Right ventricle myocardium inferior (tissue), 1 donor: ENCODE results near the gene ATF5. TPM values are rescaled to one million over a fixed set of nuclear protein-coding genes. Genes with fewer than 3 reads are reported as not detected.

Experiments
- ATAC-seq: fragments of 200-7000 bp; cut with Tn5 transposase; one replicate; pipeline ENCODE4 v1.9.1; 2020; ENCODE audit warnings: mild to moderate bottlenecking, moderate library complexity
- DNase-seq: peaks from one replicate; pipeline ENCODE4 v3.0.0; 2021; ENCODE audit errors: missing footprints
- intact Hi-C: fragments of 100-400 bp; cut with DNase I; formaldehyde crosslinking; loops from one replicate; pipeline ENCODE4 v1.11.0; 2022
- total RNA-seq: library from RNA; stranded (reverse); fragmentation: NEBNext Ultra II Directional; extraction: Animal tissue kit (Norgen Biotek cat#: 25700); gene quantifications from one replicate; pipeline ENCODE4 v1.2.1, GENCODE V29; 2021
- donor health status: DM: no; HTN: yes; CAD: no; lungs with severe emphysema.

Gene ATF5
- total RNA-seq, 1 donor from 2014 or later, result 10.4 TPM

DNA sequence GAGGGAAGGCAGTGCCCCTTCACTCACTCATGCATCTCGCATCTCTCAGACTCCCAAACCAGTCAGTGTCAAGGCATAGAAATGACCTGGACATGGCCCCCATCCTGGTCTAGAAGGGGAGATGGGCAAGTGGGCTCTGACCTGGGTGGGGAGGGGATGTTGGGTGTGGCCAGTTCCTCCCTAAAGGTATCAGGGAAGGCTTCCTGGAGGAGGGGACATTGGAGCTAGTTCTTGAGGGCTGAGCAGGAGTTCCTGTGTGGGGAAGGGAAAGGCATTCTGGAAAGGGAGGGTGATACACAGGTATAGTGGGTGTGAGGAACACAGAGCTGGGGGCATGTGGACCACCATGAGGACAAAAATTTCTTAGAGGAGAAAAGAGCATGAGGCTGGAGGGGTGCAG, 36.3 kb upstream of the ATF5 start:
- intact Hi-C loops, result no loop called here
- DNase-seq (no peak), ATAC-seq (no peak)

DNA sequence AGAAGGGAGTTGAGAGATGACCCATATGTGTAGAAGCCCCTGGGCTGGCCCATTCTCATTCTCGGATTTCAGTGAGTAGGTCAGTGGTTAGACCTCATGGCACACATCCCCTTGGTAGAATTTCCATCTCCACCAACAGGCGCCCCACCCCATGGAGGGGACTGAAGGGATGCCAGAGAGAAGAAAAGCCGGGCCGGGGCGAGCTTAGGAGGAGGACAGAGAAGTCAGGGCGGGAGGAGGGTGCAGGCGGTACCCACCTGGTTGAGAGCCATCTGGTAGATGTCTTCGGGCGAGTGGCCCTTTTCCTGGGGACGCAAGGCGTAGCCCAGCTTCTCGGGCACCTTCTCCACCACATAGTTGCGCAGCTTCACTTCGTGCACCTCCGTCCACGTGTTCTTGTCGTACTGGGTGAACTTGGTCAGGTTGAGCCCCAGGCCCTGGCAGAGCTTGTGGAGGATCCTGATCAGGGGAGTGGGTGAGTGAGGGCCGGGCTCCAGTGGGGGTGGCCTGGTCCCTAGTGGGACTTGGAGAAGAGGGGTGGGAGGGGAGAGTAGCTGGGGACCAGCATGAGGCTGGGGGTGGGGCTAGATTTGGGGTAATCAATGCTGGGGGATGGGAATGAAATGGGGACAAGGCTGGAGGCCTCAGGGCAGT, 34.9 kb upstream of the ATF5 start:
- no peak for DNase-seq
- ATAC-seq, result no peak
- intact Hi-C loops, result no loop called here

DNA sequence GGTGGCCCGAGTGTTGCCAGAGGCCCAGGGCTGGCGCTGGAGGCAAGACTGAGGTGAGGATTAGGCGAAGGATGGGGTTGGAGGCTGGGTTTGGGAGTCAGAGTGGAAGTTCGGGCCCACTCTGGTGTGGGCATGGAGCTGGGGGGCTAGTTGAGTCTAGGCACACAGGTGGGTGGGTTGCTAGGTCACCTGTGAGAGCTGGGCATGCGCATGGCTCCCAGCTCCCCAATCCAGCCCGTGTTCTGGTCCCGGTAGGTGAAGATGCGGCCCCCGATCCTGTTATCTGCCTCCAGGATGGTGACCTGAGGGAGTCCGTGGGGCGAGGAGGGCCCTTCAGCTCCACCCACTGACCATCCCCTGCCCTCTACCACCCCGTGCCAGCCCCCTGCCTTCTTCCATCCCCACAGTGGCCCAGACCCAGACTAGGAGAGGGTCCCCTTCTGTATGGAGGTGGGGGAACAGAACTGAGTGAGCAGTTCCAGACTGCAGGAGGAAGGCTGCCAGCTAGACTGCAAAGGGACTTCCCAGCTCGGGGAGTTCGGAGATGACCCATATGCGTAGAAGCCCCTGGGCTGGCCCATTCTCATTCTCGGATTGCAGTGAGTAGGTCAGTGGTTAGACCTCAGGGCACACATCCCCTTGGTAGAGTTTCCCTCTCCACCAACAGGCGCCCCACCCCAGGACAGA, 34.0 kb upstream of the ATF5 start:
- intact Hi-C loops, result no loop called here
- DNase-seq (no peak), ATAC-seq (no peak)

DNA sequence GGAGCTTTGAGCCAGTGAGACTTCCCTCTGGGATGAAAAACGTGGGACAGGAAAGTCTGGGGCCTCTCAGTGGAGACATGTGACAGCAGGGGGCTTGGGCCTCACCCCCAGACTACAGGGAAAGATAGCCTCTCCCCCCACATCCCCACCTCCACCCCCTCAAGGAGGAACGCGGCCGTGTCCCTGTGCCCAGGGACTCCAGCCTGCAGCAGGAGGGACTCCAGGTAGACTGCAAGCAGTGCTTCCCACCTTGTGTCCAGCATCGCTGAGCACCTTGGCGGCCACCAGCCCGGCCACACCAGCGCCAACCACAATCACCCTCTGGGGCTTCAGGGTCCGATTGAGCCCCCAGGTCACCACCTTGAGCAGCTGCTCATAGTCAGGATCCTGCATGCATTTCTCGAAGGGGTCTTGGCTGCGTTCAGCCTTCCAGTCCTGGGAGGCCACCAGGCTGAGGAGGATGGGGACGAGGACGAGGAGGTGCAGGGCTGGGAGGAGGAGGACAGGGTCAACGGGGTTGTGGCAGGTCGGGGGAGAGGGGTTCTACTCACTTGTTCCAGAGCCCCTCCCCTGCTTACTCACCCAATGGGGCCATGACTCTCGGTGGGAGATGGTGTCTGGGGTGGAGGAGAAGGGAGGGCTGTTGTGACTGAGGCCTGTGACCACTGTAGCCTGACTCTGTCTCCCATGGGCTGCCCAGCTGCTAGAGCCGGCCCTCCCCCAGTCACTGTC, 33.3 kb upstream of the ATF5 start:
- intact Hi-C loops, result no loop called here
- no peak for DNase-seq
- ATAC-seq, result no peak

DNA sequence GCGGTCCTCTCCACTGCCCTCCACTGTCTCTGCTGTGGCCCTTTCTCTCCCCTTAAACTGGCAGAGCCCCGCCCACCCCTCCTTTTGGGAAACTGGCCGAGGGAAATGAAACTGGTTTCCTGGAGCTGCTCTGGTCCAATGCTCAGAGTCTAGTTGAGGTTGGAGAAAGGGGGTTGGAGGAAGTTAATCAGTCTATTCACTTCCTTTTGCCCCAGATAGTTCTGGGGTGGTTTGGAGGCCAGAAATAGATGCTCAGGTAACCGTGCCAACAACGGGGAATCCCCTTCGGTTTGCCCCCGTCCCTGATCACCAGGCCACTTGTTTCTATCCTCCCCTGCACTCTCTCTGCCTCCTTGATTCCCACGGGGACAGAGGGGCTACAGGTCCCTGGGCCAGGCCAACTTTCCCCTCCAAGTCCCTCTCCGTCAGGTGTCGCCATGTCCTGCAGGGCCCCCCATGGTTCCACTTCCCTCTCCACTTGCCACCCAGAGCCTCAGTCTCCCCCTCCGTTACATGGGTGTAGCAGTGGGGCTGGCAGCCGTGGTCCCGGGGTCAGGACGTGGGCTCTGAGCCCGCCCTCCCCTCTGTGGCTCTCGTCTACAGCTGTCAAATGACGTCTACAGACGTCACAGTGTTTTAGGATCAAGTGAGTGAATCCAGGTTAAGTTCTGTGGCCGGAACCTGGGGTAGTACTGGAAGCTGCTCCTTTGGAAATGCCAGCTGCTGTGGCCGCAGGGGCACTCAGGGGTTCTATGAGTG, 32.0 kb upstream of the ATF5 start, which contains the start of gene IL4I1:
TSS of gene IL4I1 (minus strand) at position 25 of the 759 bp plus-strand sequence. CDS start 727 bp downstream, outside the sequence.
- DNase-seq (no peak), ATAC-seq (no peak)
- intact Hi-C loops, result no loop called here

DNA sequence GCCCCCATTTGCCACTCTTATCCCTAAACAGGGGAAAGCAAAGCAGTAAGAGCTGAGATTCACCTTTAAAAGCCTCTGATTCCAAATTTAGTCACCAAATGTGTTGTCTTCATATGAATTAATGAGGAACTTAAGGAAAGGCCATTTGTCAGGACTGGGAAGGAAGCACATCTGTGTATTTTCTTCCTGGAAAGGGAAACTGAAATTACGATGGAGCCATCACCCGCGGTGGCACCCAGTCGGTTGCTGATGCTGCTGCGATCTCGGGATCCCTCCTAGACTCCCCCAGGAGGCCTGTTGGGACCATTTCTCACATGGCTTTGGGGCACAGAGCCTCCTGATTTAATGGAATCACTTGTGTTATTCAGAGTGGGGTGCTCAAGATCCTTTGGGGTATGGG, 24.9 kb upstream of the ATF5 start:
- intact Hi-C loops, result no loop called here
- DNase-seq (no peak), ATAC-seq (no peak)

DNA sequence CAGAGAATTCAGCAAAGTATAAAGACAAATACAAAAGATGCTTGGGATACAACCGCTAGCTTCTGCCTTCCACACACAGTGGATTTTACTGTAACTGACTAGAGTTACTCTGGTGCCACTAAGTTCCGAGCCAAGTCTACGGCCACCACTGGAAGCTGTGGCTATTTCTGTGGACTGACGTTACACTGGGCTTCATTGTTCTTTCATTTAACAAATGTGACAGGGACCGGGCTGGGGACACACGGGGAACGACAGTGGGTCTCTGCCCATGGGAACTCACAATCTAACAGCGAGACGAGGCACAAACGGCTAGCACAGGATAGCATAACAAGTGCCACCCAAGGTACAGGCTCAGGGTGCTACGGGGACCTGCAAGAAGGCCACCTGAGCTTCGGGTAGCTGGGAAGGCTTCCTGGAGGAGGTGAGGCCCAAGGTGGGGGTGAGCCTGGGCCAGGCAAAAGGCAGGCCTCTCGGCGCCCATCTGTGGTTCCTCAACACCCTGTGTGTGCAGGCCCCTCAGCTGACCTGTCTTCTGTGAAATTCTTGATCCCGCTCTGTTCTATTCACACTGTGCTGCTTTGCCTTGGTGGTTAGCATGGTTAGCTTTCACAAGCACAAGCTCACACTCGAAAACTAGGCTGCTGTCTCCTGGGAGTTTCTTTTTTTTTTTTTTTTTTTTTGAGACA, 22.0 kb upstream of the ATF5 start:
- no peak for ATAC-seq
- peak; percentile 45 for DNase-seq

DNA sequence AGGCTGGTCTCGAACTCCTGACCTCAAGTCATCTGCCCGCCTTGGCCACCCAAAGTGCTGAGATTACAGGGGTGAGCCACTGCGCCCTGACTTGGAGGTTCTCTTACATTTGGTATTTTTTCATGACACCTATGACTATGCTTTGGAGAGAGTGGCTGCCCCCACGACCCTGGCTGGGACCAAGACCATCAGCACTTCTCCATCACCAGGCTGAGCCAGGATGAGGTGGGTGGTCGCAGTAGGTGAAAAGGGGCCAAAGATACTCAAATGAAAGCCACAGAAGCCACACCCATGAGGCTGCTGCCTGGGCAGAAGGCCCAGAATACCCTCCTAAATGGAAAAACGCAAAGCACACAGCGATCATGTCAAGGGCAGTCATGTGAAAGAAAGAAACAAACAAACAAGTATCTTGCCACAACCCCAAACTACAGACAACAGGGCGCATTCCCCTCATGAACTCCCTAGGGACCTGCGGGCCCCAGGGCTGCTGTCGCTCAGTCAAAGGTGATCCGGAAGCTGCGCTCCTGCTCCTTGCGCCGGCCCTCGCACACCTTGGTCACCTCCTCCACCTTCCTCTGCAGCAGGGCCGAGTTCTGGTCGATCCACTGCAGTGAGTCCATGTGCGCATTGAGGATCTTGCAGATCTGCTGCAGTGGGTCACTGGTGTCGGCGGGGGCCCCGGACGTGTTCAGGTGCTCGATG, 21.1 kb upstream of the ATF5 start:
- no peak for ATAC-seq
- intact Hi-C loops, result no loop called here
- peak; percentile 48 for DNase-seq

More for the DNA sequence above, 22.0 kb upstream of the ATF5 start:
- intact Hi-C loops, result no loop called here

DNA sequence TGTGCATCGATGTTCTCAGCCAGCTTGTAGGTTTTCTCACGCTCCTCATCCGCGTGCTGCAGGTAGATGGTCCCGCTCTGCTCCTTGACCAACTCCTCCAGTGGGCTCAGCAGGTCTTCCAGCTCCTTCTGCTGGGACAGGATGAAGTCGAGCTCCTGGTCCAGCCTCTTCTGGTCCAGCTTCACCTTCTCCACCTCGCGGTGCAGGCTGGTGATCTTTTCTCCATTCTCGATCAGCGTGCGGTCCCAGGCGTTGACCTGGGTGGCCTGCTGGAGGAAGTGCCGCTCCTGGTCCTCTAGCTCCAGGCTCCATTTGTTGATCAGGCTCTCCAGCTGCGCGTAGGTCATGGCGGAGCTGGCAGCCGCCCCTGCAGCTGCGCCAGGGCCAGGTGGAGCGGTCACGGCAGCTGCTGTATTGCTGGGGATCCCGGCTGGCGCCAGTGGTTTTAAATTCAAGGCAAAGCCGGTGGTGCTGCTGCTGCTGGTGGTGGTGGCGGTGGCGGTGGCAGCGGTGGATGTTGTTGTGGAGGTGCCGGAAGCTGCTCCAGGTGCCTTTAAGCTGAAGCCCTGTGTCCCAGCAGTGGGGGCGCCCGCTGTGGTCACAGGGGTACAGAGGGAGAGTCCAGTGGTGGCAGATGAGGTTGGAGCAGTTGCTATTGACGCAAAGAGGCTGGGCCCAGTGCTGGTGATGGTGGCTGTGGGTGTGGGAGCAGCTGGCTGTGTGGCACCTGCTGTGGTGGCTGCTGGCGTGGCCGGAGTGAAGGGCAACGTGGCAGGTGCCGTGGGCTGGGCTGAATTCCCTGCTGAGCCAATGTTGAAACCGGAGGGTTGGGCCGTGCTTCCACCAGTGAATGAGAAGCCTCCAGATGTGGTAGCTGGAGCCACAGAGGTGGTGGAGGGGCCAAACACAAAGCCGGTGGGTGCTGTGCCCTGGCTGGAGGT, 20.3 kb upstream of the ATF5 start:
- ATAC-seq, result no peak
- intact Hi-C loops, result no loop called here
- DNase-seq, result peak; percentile 45

DNA sequence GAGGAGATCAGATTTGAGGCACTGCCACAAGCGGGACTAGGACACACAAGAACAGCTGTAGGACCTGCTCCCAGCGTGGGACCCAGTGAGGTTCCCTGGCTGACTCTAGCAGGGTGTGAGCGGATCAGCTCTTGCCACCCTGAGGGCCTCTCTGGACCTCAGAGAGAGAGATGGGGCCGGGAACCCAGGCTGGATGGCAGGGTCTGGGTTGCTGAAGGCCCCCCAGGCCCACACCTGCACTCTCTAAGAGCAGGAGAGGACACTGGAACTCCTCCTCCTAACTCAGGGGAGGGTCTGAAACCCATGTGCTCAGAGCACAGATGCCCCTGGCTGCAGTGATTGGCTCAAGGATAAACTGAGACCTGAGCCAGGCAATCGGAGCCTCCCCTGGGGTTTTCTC, 18.8 kb upstream of the ATF5 start:
- ATAC-seq (no peak), DNase-seq (peak; percentile 11)
- intact Hi-C loops, result no loop called here

DNA sequence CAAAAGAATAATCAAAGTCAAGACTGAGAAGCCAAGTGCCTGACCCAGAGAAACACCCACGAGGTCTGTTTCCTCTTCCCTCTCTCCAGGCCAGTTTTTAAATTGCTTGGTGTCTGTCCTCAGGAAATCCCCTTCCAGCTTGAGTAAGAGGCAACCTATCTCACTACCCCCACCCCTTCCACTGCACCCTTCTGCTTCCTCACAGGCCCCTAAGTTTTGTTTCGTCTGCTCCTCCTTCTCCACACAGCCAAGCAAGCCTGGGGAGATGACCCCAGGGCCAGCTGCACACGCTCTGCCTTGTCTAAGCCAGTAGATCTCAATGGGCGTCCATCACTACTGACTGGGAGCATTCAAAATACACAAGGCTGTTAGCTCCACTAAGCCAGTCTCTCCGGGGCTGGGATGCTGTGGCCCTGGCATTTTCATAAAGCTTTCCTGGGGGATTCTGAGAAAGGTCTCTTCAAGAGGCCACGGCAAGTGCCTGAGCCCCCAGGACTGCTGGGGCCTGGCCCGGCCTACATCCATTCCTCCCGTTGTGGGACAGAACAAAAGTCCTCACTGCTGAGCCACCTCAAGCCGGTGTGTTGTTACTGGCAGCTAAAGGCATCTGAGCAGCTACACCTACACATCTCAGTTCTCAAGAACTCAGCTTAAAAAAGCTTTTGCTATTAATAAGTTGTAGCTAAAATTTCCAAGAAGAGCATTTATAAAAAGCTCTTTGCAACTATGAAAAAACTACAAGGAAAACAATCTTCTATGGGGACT, 17.4 kb upstream of the ATF5 start:
- ATAC-seq, result no peak
- intact Hi-C loops, result no loop called here
- peak; percentile 44 for DNase-seq

DNA sequence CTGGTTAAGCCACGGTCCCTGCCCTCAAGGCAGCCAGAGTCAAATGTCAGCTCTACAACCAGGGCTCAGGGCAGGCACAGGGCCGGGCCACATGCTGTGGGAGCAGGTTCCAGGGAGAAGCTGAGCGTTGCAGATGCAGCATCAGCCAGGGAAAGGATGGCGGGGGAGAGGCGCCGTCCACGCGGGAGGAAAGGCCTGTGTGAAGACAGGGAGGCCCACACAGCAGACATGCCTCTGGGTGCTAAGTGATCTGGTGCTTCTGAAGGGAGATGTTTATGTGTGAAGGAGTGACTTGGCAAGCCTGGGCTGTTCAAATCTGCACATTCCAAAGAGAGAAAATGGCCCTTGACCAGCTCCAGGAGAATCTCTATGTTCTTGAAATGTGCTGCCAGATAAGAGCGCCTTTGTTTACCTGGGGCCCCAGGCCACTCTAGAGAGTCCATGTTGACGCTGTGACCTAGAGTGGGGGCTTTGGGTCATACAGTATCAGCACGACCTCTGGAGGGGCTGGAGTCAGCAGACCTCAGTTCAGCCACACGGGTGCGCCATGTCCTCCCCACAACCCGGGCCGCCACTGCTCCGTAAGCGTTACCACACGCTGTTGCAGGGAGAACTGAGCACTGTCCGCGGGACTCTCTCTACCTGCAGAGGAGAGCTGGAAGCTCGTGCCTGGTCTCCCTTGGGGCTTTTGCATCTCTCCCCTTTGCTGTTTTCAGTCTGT, 15.9 kb upstream of the ATF5 start:
- intact Hi-C loops, result no loop called here
- DNase-seq (peak; percentile 20), ATAC-seq (no peak)

DNA sequence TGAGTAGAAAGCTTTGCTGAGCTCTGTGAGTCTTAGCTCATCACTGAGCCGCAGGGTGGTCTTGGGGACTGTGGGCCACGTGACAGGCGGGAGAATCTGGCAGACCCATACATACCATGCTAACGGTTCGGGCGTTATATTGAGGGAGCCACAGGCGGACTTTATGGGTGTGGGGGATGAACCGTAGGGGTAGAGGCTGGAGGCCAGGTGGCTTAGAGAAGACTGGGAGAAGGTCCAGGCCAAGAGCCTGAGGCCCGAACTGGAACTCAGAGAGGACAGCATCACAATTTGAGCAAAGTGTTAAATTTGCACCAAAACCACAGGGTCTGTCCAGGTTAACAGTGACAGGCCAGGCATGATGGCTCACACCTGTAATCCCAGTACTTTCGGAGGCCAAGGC, 15.3 kb upstream of the ATF5 start:
- intact Hi-C loops, result no loop called here
- no peak for DNase-seq
- no peak for ATAC-seq

DNA sequence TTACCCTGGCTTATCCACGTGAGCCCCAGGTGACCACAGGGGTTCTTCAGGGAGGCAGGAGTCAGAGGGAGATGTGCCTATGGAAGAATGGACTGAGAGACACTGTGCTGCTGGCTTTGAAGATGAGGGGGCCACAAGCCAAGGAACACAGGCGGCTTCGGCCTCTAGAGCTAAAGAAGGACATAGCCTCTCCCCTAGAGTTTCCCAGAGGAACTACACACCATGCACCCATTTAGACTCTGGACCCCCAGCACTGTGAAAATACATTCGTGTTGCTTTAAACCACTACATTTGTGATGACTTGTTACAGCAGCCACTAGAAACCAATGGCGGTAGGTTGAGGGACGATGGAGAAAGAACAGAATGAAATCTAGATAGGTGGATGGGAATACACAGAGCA, 13.7 kb upstream of the ATF5 start:
- intact Hi-C loops, result no loop called here
- ATAC-seq, result no peak

DNA sequence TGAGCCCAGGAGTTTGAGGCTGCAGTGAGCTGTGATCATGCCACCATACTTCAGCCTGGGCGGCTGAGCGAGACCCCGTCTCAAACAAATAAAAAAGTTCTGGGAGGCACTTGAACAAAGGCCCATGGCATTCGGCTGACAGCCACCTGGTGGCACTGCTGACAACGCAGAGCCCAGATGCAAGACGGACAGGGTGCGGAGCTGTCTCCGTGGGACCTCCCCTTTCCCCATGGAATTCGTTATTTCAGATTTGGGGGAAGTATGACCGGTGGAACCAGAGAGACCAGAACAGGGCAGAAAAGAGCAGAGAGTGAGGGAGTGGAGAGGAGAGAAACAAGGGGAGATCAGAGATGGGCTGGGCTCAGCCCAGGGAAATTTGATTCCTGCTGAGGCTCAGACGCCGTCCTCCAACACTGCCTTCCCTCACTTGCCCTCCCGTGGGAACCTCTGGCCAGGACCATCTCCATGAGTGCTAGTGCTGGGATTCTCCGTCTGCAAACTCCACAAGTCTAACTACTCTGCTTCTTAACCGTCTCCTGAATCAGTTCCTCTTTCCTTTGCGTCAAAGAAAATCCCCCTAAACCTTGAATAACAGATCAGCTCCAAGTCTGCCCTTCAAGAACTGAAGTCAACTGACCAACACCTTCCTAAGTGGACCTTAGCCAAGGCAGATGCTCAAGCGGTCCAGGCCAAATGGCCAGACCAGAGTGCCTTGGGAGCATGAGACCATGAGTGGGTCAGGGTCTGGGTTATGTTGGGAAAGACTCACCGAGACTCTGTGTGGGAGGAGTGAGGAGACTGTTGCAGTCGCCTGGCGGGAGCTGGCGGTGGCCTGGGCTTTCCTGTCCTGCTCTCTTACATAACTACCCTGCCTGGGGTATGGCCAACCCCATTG, 11.9 kb upstream of the ATF5 start:
- intact Hi-C loops, result no loop called here
- DNase-seq, result no peak
- ATAC-seq, result no peak

More for the DNA sequence above, 13.7 kb upstream of the ATF5 start:
- no peak for DNase-seq
